Activated B cell treated with CpG ODN at 0.5 μM for 24 hours (primary cell): Measurements from ENCODE around the gene CPLX3. TPM values are rescaled to one million over a fixed set of nuclear protein-coding genes. Genes with fewer than 3 reads are reported as not detected.

Experiments
- ATAC-seq: fragments of 200-7000 bp; cut with Tn5 transposase; one replicate; pipeline ENCODE4 v1.10.0; 2021; ENCODE audit warnings: low read depth, mild to moderate bottlenecking, moderate library complexity
- CTCF ChIA-PET: fragments of 350-600 bp; sonication (Branson Sonifier 250); formaldehyde crosslinking; loops from one replicate; lab custom pipeline; 2021; ENCODE audit warnings: antibody characterized with exemption; lab: Charles Lee
- POLR2A ChIA-PET: fragments of 350-600 bp; sonication (Branson Sonifier 250); formaldehyde crosslinking; loops from one replicate; lab custom pipeline; 2021; ENCODE audit warnings: antibody characterized with exemption; lab: Charles Lee
- DNase-seq: peaks from one replicate; pipeline ENCODE4 v3.0.0; 2022
- H3K27ac Mint-ChIP-seq: one replicate; pipeline ENCODE4 v1.8.0; 2020; ENCODE audit warnings: mixed read lengths
- H3K27me3 Mint-ChIP-seq: one replicate; pipeline ENCODE4 v1.8.0; 2021; ENCODE audit warnings: mixed read lengths
- H3K36me3 Mint-ChIP-seq: one replicate; pipeline ENCODE4 v1.8.0; 2021; ENCODE audit warnings: low read depth, mixed read lengths
- H3K4me1 Mint-ChIP-seq: one replicate; pipeline ENCODE4 v1.8.0; 2021; ENCODE audit warnings: mixed read lengths
- H3K4me3 Mint-ChIP-seq: one replicate; pipeline ENCODE4 v1.8.0; 2020; ENCODE audit warnings: mild to moderate bottlenecking, mixed read lengths
- H3K9me3 Mint-ChIP-seq: one replicate; pipeline ENCODE4 v1.8.0; 2020; ENCODE audit warnings: mixed read lengths
- intact Hi-C: fragments of 100-400 bp; cut with micrococcal nuclease; formaldehyde crosslinking; loops from one replicate; pipeline ENCODE4 v1.15.1; 2024
- total RNA-seq: library from RNA; stranded (reverse); gene quantifications from 2 replicates; pipeline ENCODE4 v1.2.3, GENCODE V29; 2022
- TF ChIP-seq, protein P1 (sequence below): fragments of 200-600 bp; IDR thresholded peaks from one replicate; pipeline ENCODE4 v1.8.0; 2022; ENCODE audit warnings: antibody characterized with exemption, mild to moderate bottlenecking

Gene CPLX3
- total RNA-seq, 1 donor from 2014 or later = 0.22 TPM

DNA sequence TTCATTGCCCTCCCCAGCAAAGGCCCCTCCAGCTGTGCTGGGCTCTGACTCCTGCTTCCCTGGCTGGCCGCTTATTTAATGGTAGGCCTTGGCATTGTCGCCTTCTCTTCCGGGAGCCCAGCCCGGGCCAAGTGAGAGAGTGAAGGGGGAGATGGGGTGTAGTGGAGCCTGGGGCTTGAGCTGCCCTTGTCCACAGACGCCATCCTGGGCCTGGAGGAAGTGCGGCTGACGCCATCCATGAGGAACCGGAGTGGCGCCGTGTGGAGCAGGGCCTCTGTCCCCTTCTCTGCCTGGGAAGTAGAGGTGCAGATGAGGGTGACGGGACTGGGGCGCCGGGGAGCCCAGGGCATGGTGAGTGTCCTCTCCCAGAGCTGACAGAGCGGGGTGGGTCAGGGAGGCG is 10.5 kb upstream of the CPLX3 start:
- no peak for ATAC-seq
- TF ChIP-seq, protein P1, sequence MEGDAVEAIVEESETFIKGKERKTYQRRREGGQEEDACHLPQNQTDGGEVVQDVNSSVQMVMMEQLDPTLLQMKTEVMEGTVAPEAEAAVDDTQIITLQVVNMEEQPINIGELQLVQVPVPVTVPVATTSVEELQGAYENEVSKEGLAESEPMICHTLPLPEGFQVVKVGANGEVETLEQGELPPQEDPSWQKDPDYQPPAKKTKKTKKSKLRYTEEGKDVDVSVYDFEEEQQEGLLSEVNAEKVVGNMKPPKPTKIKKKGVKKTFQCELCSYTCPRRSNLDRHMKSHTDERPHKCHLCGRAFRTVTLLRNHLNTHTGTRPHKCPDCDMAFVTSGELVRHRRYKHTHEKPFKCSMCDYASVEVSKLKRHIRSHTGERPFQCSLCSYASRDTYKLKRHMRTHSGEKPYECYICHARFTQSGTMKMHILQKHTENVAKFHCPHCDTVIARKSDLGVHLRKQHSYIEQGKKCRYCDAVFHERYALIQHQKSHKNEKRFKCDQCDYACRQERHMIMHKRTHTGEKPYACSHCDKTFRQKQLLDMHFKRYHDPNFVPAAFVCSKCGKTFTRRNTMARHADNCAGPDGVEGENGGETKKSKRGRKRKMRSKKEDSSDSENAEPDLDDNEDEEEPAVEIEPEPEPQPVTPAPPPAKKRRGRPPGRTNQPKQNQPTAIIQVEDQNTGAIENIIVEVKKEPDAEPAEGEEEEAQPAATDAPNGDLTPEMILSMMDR = no peak
- Mint-ChIP-seq H3K4me1 (peaks cover 31% of the 10 kb centered on the region), H3K36me3 (no peaks in the 10 kb centered on the region), H3K27ac (no peak overlapping the region), H3K9me3 (no peaks in the 10 kb centered on the region), H3K4me3 (no peak overlapping the region), H3K27me3 (no peaks in the 10 kb centered on the region)
- POLR2A ChIA-PET = no interaction called here
- CTCF ChIA-PET = no interaction called here
- intact Hi-C loops = no loop called here
- no peak for DNase-seq

DNA sequence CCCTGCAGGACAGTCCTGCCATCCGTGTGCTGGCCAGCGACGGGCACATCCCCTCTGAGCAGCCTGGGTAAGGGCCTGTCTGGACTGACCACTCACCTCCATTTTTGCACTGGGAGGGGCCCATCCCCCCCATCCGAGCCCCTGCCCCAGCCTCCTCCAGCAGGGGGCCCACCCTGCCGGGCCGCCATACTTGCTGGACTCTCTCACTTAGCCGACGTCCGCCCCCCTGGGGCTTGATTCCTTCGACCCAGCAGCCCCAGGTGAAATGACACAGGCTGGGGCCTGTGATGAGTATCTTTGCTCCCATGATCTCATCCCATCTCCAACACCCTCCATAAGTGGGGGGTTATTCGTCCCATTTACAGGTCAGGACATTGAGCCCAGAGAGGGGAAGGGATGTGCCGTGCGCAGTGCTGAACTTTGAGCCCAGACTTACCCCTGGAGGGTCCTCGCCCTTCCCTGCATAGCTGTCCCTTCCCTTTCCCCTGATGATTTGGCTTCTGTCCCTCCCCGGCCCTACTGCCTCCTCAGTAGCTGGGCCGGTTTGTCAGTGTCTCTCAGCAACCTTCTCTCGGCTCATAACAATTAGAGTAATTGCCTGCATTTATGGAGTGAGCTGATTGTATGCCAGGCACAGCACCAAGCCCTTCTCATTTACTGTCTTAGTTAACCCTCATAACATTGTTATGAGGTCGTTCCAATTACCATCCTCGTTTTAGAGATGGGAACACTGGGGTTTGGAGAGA is 9.6 kb upstream of the CPLX3 start:
- ATAC-seq (no peak), DNase-seq (no peak)
- Mint-ChIP-seq H3K36me3 (no peaks in the 10 kb centered on the region), H3K4me1 (peaks cover 39% of the 10 kb centered on the region), H3K27me3 (no peaks in the 10 kb centered on the region), H3K4me3 (no peak overlapping the region), H3K9me3 (no peaks in the 10 kb centered on the region), H3K27ac (no peak overlapping the region)
- ChIA-PET CTCF (interaction anchor here (1.1 kb wide), 1 partner anchor 17 kb away, joined by 3 read pairs; no protein-coding TSS in a partner anchor), POLR2A (no interaction called here)
- TF ChIP-seq, protein P1 = no peak
- intact Hi-C loops = no loop called here

DNA sequence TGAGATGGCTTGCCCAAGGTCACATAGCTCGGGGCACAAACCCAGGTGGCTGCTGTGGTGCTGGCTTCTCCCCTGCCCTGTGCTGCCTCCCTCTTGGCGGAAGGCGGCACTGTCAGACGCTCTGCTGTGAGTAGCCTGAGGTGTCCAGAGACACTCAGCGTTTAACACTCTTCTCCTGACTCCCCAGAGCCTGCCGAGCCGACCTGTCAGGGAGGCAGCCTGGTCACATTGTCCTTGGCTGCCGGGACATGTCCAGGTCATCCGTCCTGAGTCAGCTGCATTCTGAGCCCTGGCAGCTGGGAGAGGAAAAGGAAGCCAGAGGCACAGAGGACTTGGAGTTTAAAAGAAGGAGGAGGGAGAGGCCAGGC is 9.1 kb upstream of the CPLX3 start:
- ChIA-PET POLR2A (no interaction called here), CTCF (interaction anchor here (0.7 to 1.1 kb wide), 2 partner anchors 8 to 18 kb away, joined by 3 read pairs; no protein-coding TSS in a partner anchor)
- no peak overlapping the region for H3K4me3 Mint-ChIP-seq
- no peaks in the 10 kb centered on the region for H3K9me3 Mint-ChIP-seq
- H3K27me3 Mint-ChIP-seq = no peaks in the 10 kb centered on the region
- ATAC-seq (no peak), DNase-seq (no peak)
- H3K36me3 Mint-ChIP-seq = no peaks in the 10 kb centered on the region
- TF ChIP-seq, protein P1 = no peak
- H3K4me1 Mint-ChIP-seq = peaks cover 45% of the 10 kb centered on the region
- H3K27ac Mint-ChIP-seq = no peak overlapping the region
- intact Hi-C loops = no loop called here

DNA sequence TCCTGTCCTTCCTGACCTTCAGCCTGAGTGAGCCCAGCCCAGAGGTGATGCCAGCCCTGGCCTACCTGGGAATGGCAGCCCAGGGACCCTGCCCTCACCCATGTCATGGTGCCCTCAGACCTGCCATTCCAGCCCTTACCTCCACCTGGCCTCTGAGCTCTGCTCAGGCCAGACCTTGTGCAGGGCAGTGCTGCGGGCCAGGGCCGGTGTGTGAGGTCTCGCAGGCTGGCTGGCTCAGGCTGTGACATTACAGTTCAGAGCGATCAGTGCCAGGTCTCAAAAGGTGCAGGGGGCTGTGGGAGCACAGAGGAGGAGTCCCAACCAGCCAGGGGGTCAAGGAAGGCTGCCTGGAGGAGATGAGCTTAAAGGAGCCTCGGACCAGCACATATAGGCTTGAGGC is 6.4 kb upstream of the CPLX3 start:
- H3K27me3 Mint-ChIP-seq = no peaks in the 10 kb centered on the region
- no peak for DNase-seq
- H3K36me3 Mint-ChIP-seq = no peaks in the 10 kb centered on the region
- CTCF ChIA-PET = interaction anchor here (1.3 to 1.5 kb wide), 4 partner anchors 36 to 52 kb away, joined by 3 to 8 read pairs (median 6); no protein-coding TSS in a partner anchor
- TF ChIP-seq, protein P1 = no peak
- H3K4me1 Mint-ChIP-seq = peaks cover 48% of the 10 kb centered on the region
- no peaks in the 10 kb centered on the region for H3K9me3 Mint-ChIP-seq
- H3K4me3 Mint-ChIP-seq = no peak overlapping the region
- ATAC-seq = no peak
- no peak overlapping the region for H3K27ac Mint-ChIP-seq
- POLR2A ChIA-PET = interaction anchor here (1.2 to 2.2 kb wide), 6 partner anchors 16 to 50 kb away, joined by 3 to 13 read pairs (median 4); no protein-coding TSS in a partner anchor
- intact Hi-C loops = no loop called here

DNA sequence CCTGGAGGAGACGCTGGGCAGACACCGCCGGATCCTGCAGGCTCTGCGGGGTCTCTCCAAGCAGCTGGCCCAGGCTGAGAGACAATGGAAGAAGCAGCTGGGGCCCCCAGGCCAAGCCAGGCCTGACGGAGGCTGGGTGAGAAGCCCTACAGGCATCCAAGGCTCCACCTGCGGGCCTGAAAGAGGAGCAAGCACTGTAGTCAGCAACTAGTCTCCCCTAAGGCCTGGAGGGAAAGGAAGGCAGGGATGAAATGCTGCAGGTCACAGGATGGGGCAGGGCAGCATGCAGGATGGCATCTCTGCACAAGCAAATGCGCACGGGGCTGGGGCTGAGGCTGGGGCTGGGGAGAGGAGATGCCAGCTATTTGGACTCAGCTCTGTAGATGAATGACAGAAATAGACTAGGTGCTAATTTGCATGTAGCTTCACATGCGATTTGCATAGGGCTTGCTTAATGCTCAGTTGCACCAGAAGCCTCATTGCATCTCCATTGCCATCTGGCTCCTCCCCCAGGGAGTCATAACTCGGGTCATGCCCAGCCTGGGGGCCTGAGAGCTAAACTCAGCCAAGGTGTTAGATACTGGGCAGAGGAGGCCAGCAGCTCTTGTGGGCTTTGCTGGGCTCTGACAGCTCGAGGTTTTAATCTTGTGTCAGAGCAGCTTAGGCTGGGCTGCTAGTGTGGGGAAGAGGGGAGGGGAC is 5.2 kb upstream of the CPLX3 start:
- no peaks in the 10 kb centered on the region for H3K27me3 Mint-ChIP-seq
- POLR2A ChIA-PET = interaction anchor here (0.5 to 2.2 kb wide), 13 partner anchors 10 to 206 kb away, joined by 3 to 13 read pairs (median 4); partner anchors contain the start of gene CLK3
- peaks cover 43% of the 10 kb centered on the region for H3K4me1 Mint-ChIP-seq
- intact Hi-C loops = loop anchor here (1.0 kb wide), 1 partner anchor 80 kb away; no protein-coding TSS in a partner anchor
- TF ChIP-seq, protein P1 = no peak
- peak overlapping the region; percentile 63 for H3K4me3 Mint-ChIP-seq
- peak; percentile 92 for ATAC-seq
- peak overlapping the region; percentile 31 for H3K27ac Mint-ChIP-seq
- CTCF ChIA-PET = interaction anchor here (0.7 to 1.4 kb wide), 7 partner anchors 9 to 80 kb away, joined by 3 to 8 read pairs (median 3); partner anchors contain the start of gene CSK
- H3K36me3 Mint-ChIP-seq = no peaks in the 10 kb centered on the region
- H3K9me3 Mint-ChIP-seq = no peaks in the 10 kb centered on the region
- peak; percentile 47 for DNase-seq
